H1 (cell line): ENCODE results near the gene IL36RN. TPM values are rescaled to one million over a fixed set of nuclear protein-coding genes. Genes with fewer than 3 reads are reported as not detected.

Source experiments
- CTCF ChIA-PET: fragments of 300-600 bp; sonication (Branson Sonifier 250); formaldehyde crosslinking; loops from one replicate; lab custom pipeline; 2021; ENCODE audit not compliant: partially characterized antibody; lab: Charles Lee
- POLR2A ChIA-PET: fragments of 300-600 bp; sonication (Branson Sonifier 250); formaldehyde crosslinking; loops from one replicate; lab custom pipeline; 2021; ENCODE audit warnings: inconsistent platforms; ENCODE audit not compliant: partially characterized antibody; lab: Charles Lee
- DNase-seq, 2 experiments: peaks; one replicate each; pipeline versions ENCODE4 v3.0.0 to v3.0.0-alpha.2; 2010 to 2022; ENCODE audit warnings: low spot score in 2 of 2, low read depth in 1 of 2, mixed read lengths in 1 of 2
- FAIRE-seq: peaks from 2 replicates; lab custom pipeline; 2011; peaks lifted over from hg19 to GRCh38; lab: Jason Lieb, UNC
- H2AFZ ChIP-seq: 2 replicates; pipeline ENCODE4 v1.8.1; 2012; ENCODE audit warnings: low read length, inconsistent platforms
- H2AK5ac ChIP-seq: 2 replicates; pipeline ENCODE4 v1.6.1; 2013; ENCODE audit warnings: low read depth, low read length
- H2BK120ac ChIP-seq: replicated peaks from 2 replicates; pipeline ENCODE3; 2013; ENCODE audit warnings: low read depth, low read length, inconsistent platforms
- H2BK12ac ChIP-seq: 2 replicates; pipeline ENCODE4 v1.6.1; 2013; ENCODE audit warnings: low read depth, low read length
- H2BK15ac ChIP-seq: 2 replicates; pipeline ENCODE4 v1.6.1; 2013; ENCODE audit warnings: low read length
- H2BK20ac ChIP-seq: 2 replicates; pipeline ENCODE4 v1.6.1; 2013; ENCODE audit warnings: low read length
- H2BK5ac ChIP-seq: 2 replicates; pipeline ENCODE4 v1.6.1; 2013; ENCODE audit warnings: low read depth, low read length
- H3K14ac ChIP-seq: 2 replicates; pipeline ENCODE4 v1.6.1; 2013; ENCODE audit warnings: inconsistent platforms; ENCODE audit not compliant: insufficient read length
- H3K18ac ChIP-seq: 2 replicates; pipeline ENCODE4 v1.6.1; 2013; ENCODE audit warnings: low read length; ENCODE audit errors: extremely low read depth
- H3K23ac ChIP-seq: 2 replicates; pipeline ENCODE4 v1.6.1; 2013; ENCODE audit warnings: inconsistent platforms; ENCODE audit not compliant: insufficient read length
- H3K23me2 ChIP-seq: 2 replicates; pipeline ENCODE4 v1.6.1; 2013; ENCODE audit warnings: low read depth, low read length
- H3K27ac ChIP-seq: 2 replicates; pipeline ENCODE4 v1.6.1; 2011; ENCODE audit warnings: low read depth, low read length, inconsistent platforms
- H3K27me3 ChIP-seq, 4 experiments: replicated peaks in 1 of 4; 1 replicate in 1 of 4; 2 replicates in 3 of 4; pipeline versions ENCODE4 v1.6.1 to v1.8.1; 2011 to 2013; ENCODE audit warnings: low read length in 3 of 4, mild to moderate bottlenecking in 3 of 4, inconsistent platforms in 2 of 4, mixed read lengths in 2 of 4, moderate library complexity in 1 of 4; ENCODE audit not compliant: control insufficient read depth in 3 of 4, insufficient read depth in 3 of 4; ENCODE audit errors: extremely low read depth in 1 of 4
- H3K36me3 ChIP-seq, 4 experiments: 2 replicates each; pipeline versions ENCODE4 v1.6.1 to v1.8.1; 2011 to 2013; ENCODE audit warnings: mild to moderate bottlenecking in 4 of 4, low read length in 3 of 4, moderate library complexity in 2 of 4, control low read depth in 1 of 4, inconsistent platforms in 1 of 4; ENCODE audit not compliant: insufficient read depth in 4 of 4, control insufficient read depth in 2 of 4
- H3K4ac ChIP-seq: replicated peaks from 2 replicates; pipeline ENCODE3; 2013; ENCODE audit warnings: low read length, low read depth, mixed read lengths, inconsistent platforms; ENCODE audit not compliant: insufficient read length
- H3K4me1 ChIP-seq, 4 experiments: replicated peaks in 1 of 4; 1 replicate in 1 of 4; 2 replicates in 3 of 4; pipeline versions ENCODE4 v1.6.1 to v1.8.1; 2011 to 2013; ENCODE audit warnings: low read length in 3 of 4, inconsistent platforms in 2 of 4, mixed read lengths in 1 of 4; ENCODE audit not compliant: insufficient read depth in 4 of 4, control insufficient read depth in 3 of 4
- H3K4me2 ChIP-seq, 2 experiments: 2 replicates each; pipeline versions ENCODE4 v1.6.1 to v1.8.1; 2011 to 2013; ENCODE audit warnings: low read depth in 2 of 2, low read length in 2 of 2, control low read depth in 1 of 2, inconsistent platforms in 1 of 2, mild to moderate bottlenecking in 1 of 2; ENCODE audit not compliant: insufficient read depth in 1 of 2
- H3K4me3 ChIP-seq, 4 experiments: fragments of 200-600, 300-600 bp in 1 of 4; sonication (generic), shearing (Covaris generic), sonication (Bioruptor Twin) in 1 of 4; 2 replicates each; pipeline versions ENCODE4 v1.5.1 to v1.8.1; 2011 to 2016; ENCODE audit warnings: low read length in 4 of 4, low read depth in 3 of 4, control low read depth in 2 of 4, inconsistent platforms in 2 of 4, mild to moderate bottlenecking in 2 of 4, mixed read lengths in 1 of 4, moderate library complexity in 1 of 4; ENCODE audit not compliant: insufficient read depth in 2 of 4; ENCODE audit errors: extremely low read depth in 1 of 4
- H3K56ac ChIP-seq: replicated peaks from 2 replicates; pipeline ENCODE3; 2013; ENCODE audit warnings: low read depth, mild to moderate bottlenecking, mixed read lengths, low read length, inconsistent platforms; ENCODE audit not compliant: insufficient read length
- H3K79me1 ChIP-seq: 2 replicates; pipeline ENCODE4 v1.6.1; 2013; ENCODE audit warnings: low read depth, low read length, control low read depth
- H3K79me2 ChIP-seq, 2 experiments: 2 replicates each; pipeline versions ENCODE4 v1.6.1 to v1.8.1; 2012 to 2013; ENCODE audit warnings: low read length in 2 of 2, mild to moderate bottlenecking in 2 of 2, inconsistent platforms in 1 of 2; ENCODE audit not compliant: insufficient read depth in 2 of 2, control insufficient read depth in 1 of 2
- H3K9ac ChIP-seq, 4 experiments: replicated peaks in 1 of 4; 1 replicate in 1 of 4; 2 replicates in 3 of 4; pipeline versions ENCODE4 v1.6.1 to v1.8.1; 2011 to 2013; ENCODE audit warnings: low read depth in 3 of 4, low read length in 3 of 4, control low read depth in 2 of 4, mild to moderate bottlenecking in 2 of 4, moderate library complexity in 2 of 4, inconsistent platforms in 1 of 4; ENCODE audit errors: extremely low read depth in 1 of 4
- H3K9me3 ChIP-seq, 2 experiments: 2 replicates each; pipeline versions ENCODE4 v1.6.1 to v1.8.1; 2012 to 2013; ENCODE audit warnings: mild to moderate bottlenecking in 2 of 2, moderate library complexity in 2 of 2, control low read depth in 1 of 2, inconsistent platforms in 1 of 2, low read depth in 1 of 2, low read length in 1 of 2, mixed read lengths in 1 of 2; ENCODE audit not compliant: insufficient read depth in 2 of 2
- H4K20me1 ChIP-seq, 2 experiments: replicated peaks in 1 of 2; 2 replicates each; pipeline versions ENCODE3 to v1.8.1; 2011 to 2013; ENCODE audit warnings: inconsistent platforms in 2 of 2, low read length in 2 of 2, mild to moderate bottlenecking in 1 of 2; ENCODE audit not compliant: insufficient read depth in 2 of 2, control insufficient read depth in 1 of 2
- H4K5ac ChIP-seq: 2 replicates; pipeline ENCODE4 v1.6.1; 2013; ENCODE audit warnings: low read length, low read depth, mixed read lengths, inconsistent platforms; ENCODE audit not compliant: insufficient read length
- H4K8ac ChIP-seq: 2 replicates; pipeline ENCODE4 v1.8.0; 2013; ENCODE audit warnings: mild to moderate bottlenecking, moderate library complexity, low read length, inconsistent platforms; ENCODE audit not compliant: insufficient read depth; ENCODE audit errors: extremely low read depth
- H4K91ac ChIP-seq: replicated peaks from 2 replicates; pipeline ENCODE3; 2013; ENCODE audit warnings: low read length, mixed read lengths, inconsistent platforms; ENCODE audit not compliant: insufficient read length
- GTF2F1 ChIP-seq: IDR thresholded peaks from 2 replicates; pipeline ENCODE4 v1.6.1; 2012; ENCODE audit warnings: low read depth, low read length, improper control_type of control experiment, borderline replicate concordance
- MAFK ChIP-seq: IDR thresholded peaks from 2 replicates; pipeline ENCODE4 v1.6.1; 2012; ENCODE audit warnings: low read depth, mild to moderate bottlenecking, improper control_type of control experiment, low read length
- NANOG ChIP-seq: IDR thresholded peaks from 2 replicates; pipeline ENCODE4 v1.6.1; 2011; ENCODE audit warnings: low read length, low read depth, mild to moderate bottlenecking, inconsistent platforms; ENCODE audit not compliant: insufficient read depth, poor library complexity, severe bottlenecking
- TAF7 ChIP-seq: optimal IDR thresholded peaks from 2 replicates; pipeline ENCODE3; 2011; ENCODE audit warnings: low read depth, mild to moderate bottlenecking, inconsistent platforms, low read length, moderate library complexity, borderline replicate concordance
- TCF12 ChIP-seq: IDR thresholded peaks from 2 replicates; pipeline ENCODE4 v1.6.1; 2011; ENCODE audit warnings: low read depth, mild to moderate bottlenecking, low read length
- WGBS, 2 experiments: shearing (Covaris generic) in 1 of 2; methylation state at CpG; one replicate each; pipeline versions ENCODE4 v1.1.6 to v1.1.7; 2013 to 2015; ENCODE audit warnings: low lambda C conversion rate in 2 of 2, mixed read lengths in 2 of 2, inconsistent platforms in 1 of 2, low coverage in 1 of 2, missing lambda C conversion rate in 1 of 2; ENCODE audit not compliant: insufficient replicate concordance in 2 of 2, insufficient coverage in 1 of 2, insufficient read length in 1 of 2; ENCODE audit errors: extremely low coverage in 1 of 2, missing lambda C conversion rate in 1 of 2; 5-methylcytosine and 5-hydroxymethylcytosine counted together
- polyA plus RNA-seq, 7 experiments: library from polyadenylated mRNA; depleted of rRNA in 3 of 7; stranded (reverse) in 5 of 7; unstranded in 2 of 7; fragments of >200 nt in 5 of 7; fragments of 200-250 nt in 2 of 7; gene quantifications; 1 replicate in 5 of 7; 2 replicates in 1 of 7; 4 replicates in 1 of 7; pipeline versions ENCODE4 v1.2.1 to v1.2.3, GENCODE V29; 2011 to 2013; ENCODE audit warnings: missing spikeins in 2 of 7, mixed read lengths in 2 of 7
- total RNA-seq: library from RNA; stranded (reverse); fragmentation: NEBNext Ultra II Directional; extraction: Animal tissue kit (Norgen Biotek cat#: 25700); gene quantifications from 2 replicates; pipeline ENCODE4 v1.2.1, GENCODE V29; 2021
- TF ChIP-seq, protein P1 (sequence below): IDR thresholded peaks from 2 replicates; pipeline ENCODE4 v1.6.1; 2012; ENCODE audit warnings: inconsistent platforms

The IL36RN gene
- total and polyA plus RNA-seq, 2 of the 8 experiments (the other 6 are each of a cell fraction or from before 2014, with no cell fraction given) = not detected

DNA sequence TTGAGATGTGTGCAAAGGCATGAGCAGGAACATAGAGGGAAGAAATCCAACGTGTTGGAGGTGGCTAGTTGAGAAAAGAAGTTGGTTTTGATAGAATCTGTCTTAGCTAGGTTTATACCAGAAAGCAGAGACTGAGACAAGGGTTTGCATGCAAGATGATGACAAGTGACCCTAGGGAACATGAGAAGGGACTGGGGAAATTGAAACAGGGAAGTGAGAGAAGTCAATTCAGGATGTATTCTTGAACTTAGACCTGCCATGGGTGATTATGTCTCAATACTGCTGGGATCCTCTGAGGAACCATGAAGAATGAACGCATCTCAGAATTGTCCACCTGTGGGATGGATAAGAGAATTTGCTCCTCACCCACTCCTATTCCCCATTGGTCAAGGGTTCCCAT is 33.3 kb upstream of the IL36RN start:
- Histone ChIP-seq H3K27me3 (no peaks in the 10 kb centered on the region), H3K14ac (no peak overlapping the region), H3K23ac (no peak overlapping the region), H2BK15ac (no peak overlapping the region), H2BK120ac (no peak overlapping the region), H4K8ac (no peak overlapping the region), H2BK5ac (no peak overlapping the region)
- DNase-seq = no peak
- TF ChIP-seq GTF2F1 (no peak), MAFK (no peak), NANOG (no peak), TCF12 (no peak), TAF7 (no peak)
- TF ChIP-seq, protein P1, sequence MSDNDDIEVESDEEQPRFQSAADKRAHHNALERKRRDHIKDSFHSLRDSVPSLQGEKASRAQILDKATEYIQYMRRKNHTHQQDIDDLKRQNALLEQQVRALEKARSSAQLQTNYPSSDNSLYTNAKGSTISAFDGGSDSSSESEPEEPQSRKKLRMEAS = no peak
- TF ChIP-seq, all 59 proteins: peak for 0
- ChIA-PET CTCF (interaction anchor here (0.6 kb wide), 2 partner anchors 33 to 157 kb away, joined by 3 to 4 read pairs; no protein-coding TSS in a partner anchor), POLR2A (no interaction called here)
- Histone ChIP-seq H4K20me1 (no peaks in the 10 kb centered on the region), H4K91ac (no peak overlapping the region), H2AFZ (no peak overlapping the region), H3K23me2 (no peaks in the 10 kb centered on the region), H3K4me1 (peaks cover 0 to 6% (median 3%) of the 10 kb centered on the region in 4 experiments; a peak in 3 of 7 replicates), H3K18ac (no peak overlapping the region), H3K9me3 (no peaks in the 10 kb centered on the region), H3K36me3 (no peaks in the 10 kb centered on the region), H3K79me2 (no peaks in the 10 kb centered on the region), H2BK12ac (no peak overlapping the region), H3K4ac (no peak overlapping the region), H3K4me3 (no peak overlapping the region), H3K79me1 (no peaks in the 10 kb centered on the region), H3K4me2 (no peak overlapping the region), H2BK20ac (no peak overlapping the region), H4K5ac (no peak overlapping the region), H3K56ac (no peak overlapping the region), H3K9ac (no peak overlapping the region), H3K27ac (no peak overlapping the region), H2AK5ac (no peak overlapping the region)
- FAIRE-seq = no peak
- 72% methylated on average over 2 of the region's 2 CpGs; no CpG with 5 or more reads in 1 of the 2 experiments for WGBS, 2 experiments
